HG02588 (cell line): ENCODE results near the gene GPC2.

Experiments used
- ATAC-seq: cut with Tn5 transposase; IDR thresholded peaks from one replicate; pipeline ENCODE4 v1.9.1; 2021; ENCODE audit warnings: mild to moderate bottlenecking, moderate library complexity; ENCODE audit not compliant: unreplicated experiment

GPC2 gene

DNA sequence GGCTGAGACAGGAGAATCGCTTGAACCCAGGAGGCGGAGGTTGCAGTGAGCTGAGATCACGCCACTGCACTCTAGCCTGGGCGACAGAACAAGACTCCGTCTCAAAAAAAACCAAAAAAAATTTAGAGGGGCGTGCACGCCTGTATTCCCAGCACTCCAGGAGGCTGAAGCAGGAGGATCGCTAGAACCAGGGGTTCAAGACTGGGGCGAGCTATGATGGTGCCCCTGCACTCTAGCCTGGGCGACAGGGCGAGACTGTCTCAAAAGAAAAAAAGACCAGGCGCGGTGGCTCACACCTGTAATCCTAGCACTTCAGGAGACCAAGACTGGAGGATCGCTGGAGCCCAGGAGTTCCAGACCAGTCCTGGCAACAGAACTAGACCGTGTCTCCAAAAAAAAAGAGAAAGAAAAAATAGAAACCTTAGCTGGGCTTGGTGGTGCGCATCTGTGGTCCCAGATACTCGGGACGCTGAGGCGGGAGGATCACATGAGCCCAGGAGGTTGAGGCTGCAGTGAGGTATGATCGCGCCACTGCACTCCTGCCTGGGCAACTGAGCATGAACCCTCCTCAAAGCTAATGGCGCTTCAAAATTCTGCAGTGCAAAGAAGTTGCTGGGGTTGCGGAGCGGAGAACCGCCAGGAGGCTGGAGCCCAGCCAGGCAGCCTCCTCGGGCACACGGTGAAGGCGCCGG, 50.8 kb downstream of the GPC2 start:
- ATAC-seq: peak; percentile 4

DNA sequence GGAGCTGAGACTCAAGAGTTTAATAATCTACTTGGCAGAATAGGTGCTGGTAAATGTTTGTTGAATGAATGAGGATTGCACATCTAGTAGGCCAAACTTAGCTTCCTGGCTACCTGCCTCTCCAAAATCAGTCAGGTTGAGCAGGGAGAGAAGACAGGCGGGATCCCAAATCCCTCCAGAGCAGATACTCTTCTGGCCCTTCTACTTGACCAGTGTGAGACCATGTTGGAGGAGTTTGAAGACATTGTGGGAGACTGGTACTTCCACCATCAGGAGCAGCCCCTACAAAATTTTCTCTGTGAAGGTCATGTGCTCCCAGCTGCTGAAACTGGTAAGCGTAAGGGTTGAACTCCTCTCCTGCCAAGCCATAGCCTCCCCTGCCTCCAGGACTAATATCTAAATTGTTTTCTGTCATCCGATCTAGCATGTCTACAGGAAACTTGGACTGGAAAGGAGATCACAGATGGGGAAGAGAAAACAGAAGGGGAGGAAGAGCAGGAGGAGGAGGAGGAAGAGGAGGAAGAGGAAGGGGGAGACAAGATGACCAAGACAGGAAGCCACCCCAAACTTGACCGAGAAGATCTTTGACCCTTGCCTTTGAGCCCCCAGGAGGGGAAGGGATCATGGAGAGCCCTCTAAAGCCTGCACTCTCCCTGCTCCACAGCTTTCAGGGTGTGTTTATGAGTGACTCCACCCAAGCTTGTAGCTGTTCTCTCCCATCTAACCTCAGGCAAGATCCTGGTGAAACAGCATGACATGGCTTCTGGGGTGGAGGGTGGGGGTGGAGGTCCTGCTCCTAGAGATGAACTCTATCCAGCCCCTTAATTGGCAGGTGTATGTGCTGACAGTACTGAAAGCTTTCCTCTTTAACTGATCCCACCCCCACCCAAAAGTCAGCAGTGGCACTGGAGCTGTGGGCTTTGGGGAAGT, 52.6 kb downstream of the GPC2 start:
- no peak for ATAC-seq

DNA sequence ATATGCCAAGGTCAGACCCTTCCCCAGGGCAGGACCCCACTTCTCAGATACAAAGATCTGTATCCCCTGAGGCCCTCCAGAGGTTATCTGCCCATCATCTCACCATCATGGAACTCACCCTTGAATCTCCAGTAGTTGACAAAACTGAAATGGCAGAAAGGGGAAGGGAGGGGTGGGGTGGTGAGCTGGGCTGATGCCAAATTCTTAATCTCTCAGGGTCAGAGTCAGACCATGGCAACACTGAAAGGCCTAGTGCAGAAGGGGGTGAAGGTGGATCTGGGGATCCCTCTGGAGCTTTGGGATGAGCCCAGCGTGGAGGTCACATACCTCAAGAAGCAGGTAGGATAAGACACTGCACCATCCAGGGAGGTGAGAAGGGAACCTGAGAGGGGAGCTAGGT, 54.6 kb downstream of the GPC2 start:
- ATAC-seq: no peak

DNA sequence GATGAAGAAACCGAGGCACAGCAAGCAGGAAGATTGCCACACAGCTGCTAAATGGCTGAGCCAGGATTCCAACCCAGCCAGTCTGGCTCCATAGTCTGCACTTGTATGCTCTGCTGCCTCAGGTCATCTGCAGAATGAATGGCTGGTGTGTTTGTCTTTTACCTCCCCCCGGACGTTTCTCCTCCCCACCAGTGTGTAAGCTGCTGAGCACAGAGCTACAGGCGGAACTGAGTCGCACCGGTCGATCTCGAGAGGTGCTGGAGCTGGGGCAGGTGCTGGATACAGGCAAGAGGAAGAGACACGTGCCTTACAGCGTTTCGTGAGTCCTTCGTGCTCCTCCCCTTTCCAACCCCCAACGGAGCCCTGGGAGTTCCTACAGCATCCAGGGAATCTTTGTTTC, 55.1 kb downstream of the GPC2 start:
- ATAC-seq: no peak

DNA sequence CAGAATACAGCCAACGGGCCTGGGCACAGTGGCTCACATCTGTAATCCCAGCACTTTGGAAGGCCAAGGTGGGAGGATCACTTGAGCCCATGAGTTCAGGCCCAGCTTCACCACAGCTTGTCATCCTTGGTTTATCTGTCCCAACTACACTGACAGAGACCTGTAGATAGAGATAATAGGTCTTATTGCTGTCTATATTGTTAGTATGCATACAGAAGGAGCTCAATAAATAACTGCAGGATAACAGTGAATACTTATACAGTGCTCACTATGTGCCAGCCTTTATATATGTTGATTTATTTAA, 56.5 kb downstream of the GPC2 start:
- no peak for ATAC-seq

DNA sequence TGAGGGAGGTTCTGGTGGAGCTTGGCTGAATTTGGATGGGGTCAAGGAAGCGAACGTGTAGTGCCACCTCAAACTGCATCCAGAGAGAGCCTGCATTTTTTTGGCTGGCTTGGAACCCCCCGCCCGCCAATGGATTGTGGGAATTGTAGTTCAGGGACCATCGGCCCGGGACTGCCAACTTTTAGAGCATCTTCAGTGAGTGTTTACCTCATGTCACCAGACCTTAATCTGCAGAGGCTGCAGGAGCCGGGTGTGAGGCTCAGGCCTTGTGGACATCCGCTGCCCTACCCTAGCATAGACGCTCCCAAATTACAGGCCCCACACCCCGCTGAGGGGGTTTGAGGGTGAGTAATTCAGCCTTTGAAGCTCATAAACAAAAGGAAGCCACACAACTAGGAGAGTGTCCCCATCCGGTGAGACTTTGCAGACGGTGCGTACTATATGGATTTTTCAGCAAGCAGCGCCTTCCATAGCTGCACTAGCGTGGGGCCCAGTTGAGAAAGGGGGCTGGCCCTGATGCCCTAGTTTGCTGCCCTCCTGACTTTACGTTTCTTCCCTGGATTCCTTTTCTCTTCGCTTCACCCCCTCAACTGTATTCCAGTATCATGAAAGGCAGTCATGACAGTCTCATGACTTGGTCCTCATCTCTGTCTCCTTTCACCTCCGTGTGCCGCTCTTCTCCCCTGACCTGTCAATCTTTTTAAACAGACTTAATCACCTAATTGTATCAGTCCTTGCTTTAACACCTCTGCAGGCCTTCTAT, 57.0 kb downstream of the GPC2 start:
- ATAC-seq: peak; percentile 25
